GM19455 (cell line): ENCODE measurements around the gene GPRC5A.

ENCODE experiments used
- ATAC-seq: cut with Tn5 transposase; IDR thresholded peaks from one replicate; pipeline ENCODE4 v1.9.1; 2021; ENCODE audit not compliant: unreplicated experiment

Gene GPRC5A

DNA sequence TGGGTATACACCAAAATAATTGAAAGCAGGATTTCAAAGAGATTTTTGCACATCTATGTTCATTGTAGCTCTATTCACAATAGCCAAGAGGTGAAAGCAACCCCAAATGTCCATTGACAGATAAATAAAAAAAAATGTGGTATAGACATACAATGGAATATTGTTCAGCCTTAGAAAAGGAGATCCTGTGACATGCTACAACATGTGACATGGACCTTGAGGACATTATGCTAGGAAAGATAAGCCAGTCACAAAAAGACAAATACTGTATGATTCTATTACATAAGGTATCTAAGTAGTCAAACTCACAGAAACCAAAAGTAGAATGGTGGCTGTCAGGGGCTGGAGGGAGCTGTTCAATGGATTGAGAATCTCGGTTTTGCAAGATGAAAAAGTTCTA lies 48.5 kb downstream of the GPRC5A start:
- no peak for ATAC-seq

- ATAC-seq = no peak
Observed at GRCh38 chr12:12941450-12942350, 50.3 kb downstream of the GPRC5A start.

- ATAC-seq = no peak
Observed at GRCh38 chr12:12943586-12944260, 52.4 kb downstream of the GPRC5A start.

GRCh38 chr12:12945591-12945990 lies 54.2 kb downstream of the GPRC5A start:
- ATAC-seq = no peak

GRCh38 chr12:12946686-12947355 lies 55.5 kb downstream of the GPRC5A start:
- ATAC-seq = no peak

DNA sequence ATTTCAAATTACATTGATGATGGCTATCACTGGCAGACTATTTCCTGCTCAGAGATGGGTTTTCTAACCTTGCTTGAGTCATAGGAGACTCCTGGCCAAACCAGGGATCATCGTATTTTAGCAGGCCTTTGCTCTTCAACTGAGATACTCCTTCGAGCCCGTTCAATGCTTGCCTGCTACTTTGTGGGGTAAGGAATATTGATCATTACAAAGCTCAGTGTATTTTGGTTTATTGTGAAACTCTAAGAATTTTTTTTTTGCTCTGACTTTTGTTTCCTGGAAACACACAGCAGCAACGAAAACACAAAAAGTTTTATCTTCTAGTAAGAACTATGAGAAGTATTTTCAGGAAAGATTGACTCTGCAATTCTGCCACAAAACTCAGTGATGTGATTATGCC lies 56.5 kb downstream of the GPRC5A start:
- ATAC-seq = no peak

- ATAC-seq = no peak
Observed at GRCh38 chr12:12951504-12951903, 60.1 kb downstream of the GPRC5A start.

GRCh38 chr12:12952036-12952435 lies 60.7 kb downstream of the GPRC5A start, which contains the start of gene GPRC5D:
Gene GPRC5D (minus strand): TSS chr12:12952170. CDS start chr12:12950384, 1,786 bp downstream.
- no peak for ATAC-seq

GRCh38 chr12:12954356-12954755 lies 63.0 kb downstream of the GPRC5A start:
- no peak for ATAC-seq

GRCh38 chr12:12954878-12955625 lies 63.7 kb downstream of the GPRC5A start:
- no peak for ATAC-seq

DNA sequence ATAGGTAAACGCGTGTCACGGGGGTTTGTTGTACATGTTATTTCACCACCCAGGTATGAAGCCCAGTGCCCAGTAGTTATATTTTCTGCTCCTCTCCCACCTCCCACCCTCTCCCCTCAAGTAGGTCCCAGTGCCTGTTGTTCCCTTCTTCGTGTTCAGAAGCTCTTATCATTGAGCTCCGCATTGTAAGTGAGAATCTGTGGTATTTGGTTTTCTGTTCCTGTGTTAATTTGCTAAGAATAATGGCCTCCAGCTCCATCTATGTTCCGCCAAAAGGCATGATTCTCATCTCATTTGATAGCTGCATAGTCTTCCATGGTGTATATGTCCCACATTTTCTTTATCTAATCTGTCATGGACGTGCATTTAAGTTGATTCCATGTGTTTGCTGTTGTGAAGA lies 67.5 kb downstream of the GPRC5A start:
- ATAC-seq = no peak

- ATAC-seq = no peak
Observed at GRCh38 chr12:12960639-12961209, 69.4 kb downstream of the GPRC5A start.

- ATAC-seq = no peak
Observed at GRCh38 chr12:12964255-12964654, 72.9 kb downstream of the GPRC5A start.

GRCh38 chr12:12965836-12966235 lies 74.5 kb downstream of the GPRC5A start:
- ATAC-seq = no peak
